Measurements from ENCODE around the gene RNF40.

GRCh38 chr16:30757316-30757715 lies 4.8 kb upstream of the RNF40 start:
- TF ChIP-seq EZH2 (IDR thresholded peaks at IDR 0.05; ENCODE audit: insufficient read depth, low read length) (no peak), CTCF (IDR thresholded peaks at IDR 0.05; ENCODE audit: insufficient read depth, low read depth, low read length) (no peak)
